OCI-LY7 (cell line): ENCODE results near the gene PLXNA4. TPM values are rescaled to one million over a fixed set of nuclear protein-coding genes. Genes with fewer than 3 reads are reported as not detected.

Source experiments
- BruUV-seq: library from RNA; stranded (reverse); fragments of 400-500 nt; replicated peaks from 2 replicates; lab custom pipeline; 2021; lab: Mats Ljungman, UMichigan
- CTCF ChIA-PET: fragments of 300-600 bp; sonication (Branson Sonifier 250); formaldehyde crosslinking; loops from one replicate; lab custom pipeline; 2022; ENCODE audit warnings: antibody characterized with exemption; ENCODE audit not compliant: unreplicated experiment; lab: Charles Lee
- POLR2A ChIA-PET: fragments of 300-600 bp; sonication (Branson Sonifier 250); formaldehyde crosslinking; loops from one replicate; lab custom pipeline; 2022; ENCODE audit warnings: antibody characterized with exemption; lab: Charles Lee
- DNase-seq: peaks from one replicate; pipeline ENCODE4 v3.0.0-alpha.2; 2015; ENCODE audit warnings: low spot score
- H2AFZ ChIP-seq: fragments of 200-600 bp; sonication (generic), shearing (Covaris generic); 2 replicates; pipeline ENCODE4 v1.6.1; 2014; ENCODE audit warnings: mild to moderate bottlenecking, antibody characterized with exemption, low read length, moderate library complexity
- H3K27ac ChIP-seq: fragments of 200-600 bp; sonication (generic); 2 replicates; pipeline ENCODE4 v1.5.1; 2014; ENCODE audit warnings: mixed run types, low read depth, mild to moderate bottlenecking, moderate library complexity, low read length, inconsistent platforms; ENCODE audit not compliant: poor library complexity, severe bottlenecking
- H3K36me3 ChIP-seq: fragments of 200-600 bp; sonication (generic); 2 replicates; pipeline ENCODE4 v1.6.1; 2014; ENCODE audit warnings: mild to moderate bottlenecking, antibody characterized with exemption, low read length, moderate library complexity, mixed read lengths; ENCODE audit not compliant: insufficient read depth
- H3K4me1 ChIP-seq: fragments of 200-600 bp; sonication (generic); 2 replicates; pipeline ENCODE4 v1.5.1; 2014; ENCODE audit warnings: mild to moderate bottlenecking, low read length; ENCODE audit not compliant: insufficient read depth, poor library complexity, severe bottlenecking
- H3K4me2 ChIP-seq: fragments of 200-600 bp; sonication (generic); 2 replicates; pipeline ENCODE4 v1.6.1; 2014; ENCODE audit warnings: mild to moderate bottlenecking, low read length
- H3K4me3 ChIP-seq: fragments of 200-600 bp; sonication (generic); 2 replicates; pipeline ENCODE4 v1.5.1; 2014; ENCODE audit warnings: mild to moderate bottlenecking, low read depth, low read length; ENCODE audit not compliant: poor library complexity, severe bottlenecking
- H3K79me2 ChIP-seq: fragments of 200-600 bp; sonication (generic); 2 replicates; pipeline ENCODE4 v1.6.1; 2016; ENCODE audit warnings: low read depth, mild to moderate bottlenecking, low read length, moderate library complexity, mixed read lengths; ENCODE audit not compliant: insufficient read depth
- H3K9me2 ChIP-seq: fragments of 200-600 bp; sonication (generic); 2 replicates; pipeline ENCODE4 v1.6.1; 2016; ENCODE audit warnings: mild to moderate bottlenecking, low read length, mixed read lengths; ENCODE audit not compliant: insufficient read depth
- H3K9me3 ChIP-seq: fragments of 200-600 bp; sonication (generic); 2 replicates; pipeline ENCODE4 v1.6.1; 2014; ENCODE audit warnings: mild to moderate bottlenecking, mixed run types, low read length, mixed read lengths
- H4K20me1 ChIP-seq: fragments of 200-600 bp; sonication (generic); 2 replicates; pipeline ENCODE4 v1.6.1; 2014; ENCODE audit warnings: mild to moderate bottlenecking, antibody characterized with exemption, low read length, moderate library complexity, mixed read lengths; ENCODE audit not compliant: insufficient read depth
- CTCF ChIP-seq: fragments of 200-600 bp; sonication (generic); conservative IDR thresholded peaks from 2 replicates; pipeline ENCODE4 v1.5.1; 2014; ENCODE audit warnings: mild to moderate bottlenecking, antibody characterized with exemption, low read length, moderate library complexity, mixed read lengths
- EZH2phosphoT487 ChIP-seq: fragments of 200-600 bp; sonication (generic); IDR thresholded peaks from 2 replicates; pipeline ENCODE4 v1.6.1; 2018; ENCODE audit warnings: low read depth, borderline replicate concordance, mild to moderate bottlenecking, mixed run types, antibody characterized with exemption, low read length, moderate library complexity, mixed read lengths
- intact Hi-C: fragments of 100-400 bp; cut with micrococcal nuclease; formaldehyde crosslinking; loops from one replicate; pipeline ENCODE4 v1.10.0; 2022; ENCODE audit not compliant: unreplicated experiment
- total RNA-seq, 2 experiments: library from RNA; depleted of rRNA in 1 of 2; stranded (reverse); fragments of >200 nt in 1 of 2; shearing (Covaris generic) in 1 of 2; gene quantifications; 2 replicates each; pipeline ENCODE4 v1.2.3, GENCODE V29; 2014 to 2022

The PLXNA4 gene
- total RNA-seq, 2 experiments from 2014 or later, result not detected

DNA sequence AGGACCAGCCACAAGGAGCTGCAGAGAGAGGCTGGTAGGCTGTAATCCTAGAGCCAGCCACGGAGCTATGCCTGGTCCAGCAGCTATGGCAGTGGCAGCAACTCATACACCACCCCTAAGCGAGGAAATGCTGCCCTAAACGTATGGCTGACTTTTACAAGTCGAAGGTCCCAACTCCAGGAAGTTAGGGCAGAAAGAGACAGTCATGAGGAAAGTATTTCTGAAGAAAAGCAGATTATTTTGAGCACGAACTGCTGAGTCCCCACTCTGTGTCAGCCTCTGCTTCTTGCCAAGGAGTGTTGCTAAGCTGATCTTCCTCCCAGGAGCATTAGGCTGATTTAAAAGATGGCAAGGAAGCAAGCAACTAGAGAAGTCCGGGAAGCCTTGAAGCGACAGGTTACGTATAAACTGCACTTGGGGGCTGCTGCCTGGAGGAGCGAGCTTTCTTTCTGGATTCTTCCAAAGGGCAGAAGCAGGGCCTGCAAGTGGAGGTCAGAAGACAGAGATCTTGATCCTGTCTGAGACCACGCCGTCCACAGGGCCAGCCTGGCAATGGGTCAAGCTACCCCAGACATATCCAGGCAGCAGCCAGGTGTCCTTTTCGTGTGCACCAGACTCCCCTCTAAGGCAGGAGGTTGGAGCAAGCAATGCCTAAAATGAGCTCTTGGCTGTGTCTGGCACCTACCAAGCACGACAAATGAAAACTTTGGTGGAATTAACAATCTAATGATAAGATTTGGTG, 39.4 kb downstream of the PLXNA4 start:
- Histone ChIP-seq H3K4me3 (no peak overlapping the region), H3K9me3 (no peaks in the 10 kb centered on the region), H3K9me2 (no peaks in the 10 kb centered on the region), H3K27ac (no peak overlapping the region), H2AFZ (no peak overlapping the region), H3K4me1 (no peaks in the 10 kb centered on the region), H3K4me2 (no peak overlapping the region), H4K20me1 (no peaks in the 10 kb centered on the region), H3K36me3 (no peaks in the 10 kb centered on the region), H3K79me2 (no peaks in the 10 kb centered on the region)
- intact Hi-C loops, result no loop called here
- ChIA-PET CTCF (no interaction called here), POLR2A (no interaction called here)
- no TSS peak for BruUV-seq
- DNase-seq, result no peak
- TF ChIP-seq EZH2phosphoT487 (no peak), CTCF (no peak)

GRCh38 chr7:132533916-132534315, 42.4 kb downstream of the PLXNA4 start:
- no peak overlapping the region for H2AFZ ChIP-seq
- no peaks in the 10 kb centered on the region for H3K79me2 ChIP-seq
- no peak overlapping the region for H3K27ac ChIP-seq
- intact Hi-C loops, result no loop called here
- H3K9me3 ChIP-seq, result no peaks in the 10 kb centered on the region
- ChIA-PET POLR2A (interaction anchor here (0.7 kb wide), 1 partner anchor 92 kb away, joined by 3 read pairs; no protein-coding TSS in a partner anchor), CTCF (no interaction called here)
- TF ChIP-seq EZH2phosphoT487, result no peak
- no peak for TF ChIP-seq CTCF
- H3K4me1 ChIP-seq, result no peaks in the 10 kb centered on the region
- no peaks in the 10 kb centered on the region for H3K9me2 ChIP-seq
- H3K4me3 ChIP-seq, result no peak overlapping the region
- BruUV-seq, result no TSS peak
- no peaks in the 10 kb centered on the region for H3K36me3 ChIP-seq
- H4K20me1 ChIP-seq, result no peaks in the 10 kb centered on the region
- no peak for DNase-seq
- no peak overlapping the region for H3K4me2 ChIP-seq

DNA sequence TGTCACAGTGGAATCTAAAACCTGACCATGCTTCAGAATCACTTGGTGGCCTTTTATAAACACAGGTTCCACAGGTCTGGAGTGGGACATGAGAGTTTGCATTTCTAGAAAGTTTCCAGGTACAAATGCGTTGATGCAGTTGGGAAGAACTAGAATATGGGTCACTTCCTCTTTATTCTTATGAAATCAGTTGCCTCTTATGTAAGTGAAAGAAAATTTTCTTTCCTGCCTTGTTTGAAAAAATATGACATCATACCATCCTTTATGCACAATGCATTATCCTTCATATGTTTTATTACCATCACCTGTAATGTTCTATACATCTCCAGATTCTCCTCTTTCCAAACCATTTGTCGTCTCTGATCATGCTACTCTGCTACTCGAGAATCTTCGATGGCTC, 44.0 kb downstream of the PLXNA4 start:
- TF ChIP-seq EZH2phosphoT487 (no peak), CTCF (no peak)
- intact Hi-C loops, result no loop called here
- no peaks in the 10 kb centered on the region for H3K4me1 ChIP-seq
- H3K36me3 ChIP-seq, result no peaks in the 10 kb centered on the region
- no peak overlapping the region for H2AFZ ChIP-seq
- H3K9me2 ChIP-seq, result no peaks in the 10 kb centered on the region
- CTCF ChIA-PET, result no interaction called here
- H3K27ac ChIP-seq, result no peak overlapping the region
- no peaks in the 10 kb centered on the region for H3K9me3 ChIP-seq
- H3K79me2 ChIP-seq, result no peaks in the 10 kb centered on the region
- no peaks in the 10 kb centered on the region for H4K20me1 ChIP-seq
- no peak overlapping the region for H3K4me2 ChIP-seq
- POLR2A ChIA-PET, result no interaction called here
- DNase-seq, result no peak
- H3K4me3 ChIP-seq, result no peak overlapping the region
- BruUV-seq, result no TSS peak
